H9 (cell line): ENCODE data around the gene ASTN2. TPM values are rescaled to one million over a fixed set of nuclear protein-coding genes. Genes with fewer than 3 reads are reported as not detected.

Source experiments
- DNase-seq: peaks from one replicate; pipeline ENCODE4 v3.0.0-alpha.2; 2017
- H2AFZ ChIP-seq: one replicate; pipeline ENCODE4 v1.6.1; 2013; ENCODE audit warnings: mild to moderate bottlenecking, low read length, control low read depth, moderate library complexity
- H2AK5ac ChIP-seq: 2 replicates; pipeline ENCODE4 v1.6.1; 2013; ENCODE audit warnings: low read length, control low read depth, mixed read lengths; ENCODE audit not compliant: insufficient read length
- H2BK120ac ChIP-seq: one replicate; pipeline ENCODE4 v1.6.1; 2013; ENCODE audit warnings: low read depth, mild to moderate bottlenecking, low read length, control low read depth, inconsistent platforms; ENCODE audit not compliant: poor library complexity, severe bottlenecking
- H2BK12ac ChIP-seq: 2 replicates; pipeline ENCODE4 v1.6.1; 2013; ENCODE audit warnings: low read length, control low read depth, mixed read lengths, low read depth; ENCODE audit not compliant: insufficient read length
- H2BK15ac ChIP-seq: 2 replicates; pipeline ENCODE4 v1.6.1; 2013; ENCODE audit warnings: low read depth, low read length, control low read depth
- H2BK20ac ChIP-seq: one replicate; pipeline ENCODE4 v1.6.1; 2013; ENCODE audit warnings: low read depth, mild to moderate bottlenecking, low read length, control low read depth, inconsistent platforms; ENCODE audit not compliant: poor library complexity, severe bottlenecking
- H2BK5ac ChIP-seq: 2 replicates; pipeline ENCODE4 v1.6.1; 2013; ENCODE audit warnings: low read length, control low read depth, mixed read lengths; ENCODE audit not compliant: insufficient read length
- H3K14ac ChIP-seq: 2 replicates; pipeline ENCODE4 v1.6.1; 2013; ENCODE audit warnings: low read length, control low read depth; ENCODE audit not compliant: insufficient read depth
- H3K18ac ChIP-seq: 2 replicates; pipeline ENCODE4 v1.6.1; 2013; ENCODE audit warnings: low read depth, mild to moderate bottlenecking, mixed read lengths, low read length, control low read depth; ENCODE audit not compliant: insufficient read length
- H3K23ac ChIP-seq: 2 replicates; pipeline ENCODE4 v1.6.1; 2013; ENCODE audit warnings: low read length, control low read depth, mixed read lengths, low read depth; ENCODE audit not compliant: insufficient read length
- H3K23me2 ChIP-seq: 2 replicates; pipeline ENCODE4 v1.6.1; 2013; ENCODE audit warnings: low read depth, mild to moderate bottlenecking, mixed read lengths, low read length, control low read depth; ENCODE audit not compliant: insufficient read length, poor library complexity, severe bottlenecking
- H3K27ac ChIP-seq: 2 replicates; pipeline ENCODE4 v1.5.1; 2013; ENCODE audit warnings: low read length, control low read depth, mixed read lengths, low read depth; ENCODE audit not compliant: insufficient read length
- H3K27me3 ChIP-seq: 2 replicates; pipeline ENCODE4 v1.6.1; 2013; ENCODE audit warnings: low read length, control low read depth, inconsistent platforms; ENCODE audit not compliant: insufficient read depth
- H3K4ac ChIP-seq: 2 replicates; pipeline ENCODE4 v1.6.1; 2013; ENCODE audit warnings: low read depth, mild to moderate bottlenecking, control low read depth, inconsistent platforms, low read length, moderate library complexity
- H3K4me1 ChIP-seq: 2 replicates; pipeline ENCODE4 v1.6.1; 2013; ENCODE audit warnings: low read length, control low read depth, inconsistent platforms; ENCODE audit not compliant: insufficient read depth
- H3K4me2 ChIP-seq: 2 replicates; pipeline ENCODE4 v1.6.1; 2013; ENCODE audit warnings: low read length, control low read depth, mixed read lengths; ENCODE audit not compliant: insufficient read length, insufficient read depth
- H3K56ac ChIP-seq: 2 replicates; pipeline ENCODE4 v1.6.1; 2013; ENCODE audit warnings: low read depth, mild to moderate bottlenecking, mixed read lengths, low read length, control low read depth; ENCODE audit not compliant: insufficient read length
- H3K79me1 ChIP-seq: 2 replicates; pipeline ENCODE4 v1.6.1; 2013; ENCODE audit warnings: low read depth, mild to moderate bottlenecking, moderate library complexity, low read length, control low read depth, inconsistent platforms; ENCODE audit not compliant: insufficient read depth, poor library complexity, severe bottlenecking
- H3K79me2 ChIP-seq: 2 replicates; pipeline ENCODE4 v1.6.1; 2013; ENCODE audit warnings: low read length, control low read depth, inconsistent platforms; ENCODE audit not compliant: insufficient read depth
- H3K9ac ChIP-seq: 2 replicates; pipeline ENCODE4 v1.6.1; 2013; ENCODE audit warnings: low read length, control low read depth, mixed read lengths; ENCODE audit not compliant: insufficient read length; ENCODE audit errors: extremely low read depth
- H3K9me3 ChIP-seq: one replicate; pipeline ENCODE4 v1.6.1; 2013; ENCODE audit warnings: low read depth, low read length, inconsistent platforms; ENCODE audit not compliant: control insufficient read depth
- H3T11ph ChIP-seq: one replicate; pipeline ENCODE4 v1.6.1; 2013; ENCODE audit warnings: mild to moderate bottlenecking, low read length, control low read depth, inconsistent platforms
- H4K20me1 ChIP-seq: one replicate; pipeline ENCODE4 v1.6.1; 2013; ENCODE audit not compliant: control insufficient read depth, insufficient read length, insufficient read depth
- H4K5ac ChIP-seq: 2 replicates; pipeline ENCODE4 v1.6.1; 2013; ENCODE audit warnings: low read depth, mild to moderate bottlenecking, mixed read lengths, low read length, control low read depth; ENCODE audit not compliant: insufficient read length
- H4K8ac ChIP-seq: replicated peaks from 2 replicates; pipeline ENCODE4 v1.6.1; 2013; ENCODE audit warnings: low read length, control low read depth, mixed read lengths, low read depth; ENCODE audit not compliant: insufficient read length
- H4K91ac ChIP-seq: 2 replicates; pipeline ENCODE4 v1.6.1; 2013; ENCODE audit warnings: low read depth, mild to moderate bottlenecking, moderate library complexity, mixed read lengths, low read length, control low read depth; ENCODE audit not compliant: insufficient read length
- H3K27ac Mint-ChIP-seq, 3 experiments: 2 replicates in 2 of 3; 3 replicates in 1 of 3; pipeline ENCODE4 v1.8.0; 2020 to 2021; ENCODE audit warnings: mixed read lengths in 3 of 3, mild to moderate bottlenecking in 1 of 3, moderate library complexity in 1 of 3
- H3K27me3 Mint-ChIP-seq: 2 replicates; pipeline ENCODE4 v1.8.0; 2021; ENCODE audit warnings: low read depth, mild to moderate bottlenecking, moderate library complexity, mixed read lengths
- H3K36me3 Mint-ChIP-seq, 3 experiments: 2 replicates in 2 of 3; 3 replicates in 1 of 3; pipeline ENCODE4 v1.8.0; 2020 to 2021; ENCODE audit warnings: low read depth in 3 of 3, mixed read lengths in 3 of 3; ENCODE audit not compliant: insufficient read depth in 1 of 3
- H3K4me1 Mint-ChIP-seq, 2 experiments: 2 replicates each; pipeline ENCODE4 v1.8.0; 2020; ENCODE audit warnings: mixed read lengths in 2 of 2
- H3K4me3 Mint-ChIP-seq, 2 experiments: 2 replicates in 1 of 2; 3 replicates in 1 of 2; pipeline ENCODE4 v1.8.0; 2020 to 2021; ENCODE audit warnings: mild to moderate bottlenecking in 2 of 2, mixed read lengths in 2 of 2, moderate library complexity in 1 of 2
- H3K9me3 Mint-ChIP-seq, 2 experiments: 2 replicates in 1 of 2; 3 replicates in 1 of 2; pipeline ENCODE4 v1.8.0; 2020; ENCODE audit warnings: mild to moderate bottlenecking in 2 of 2, mixed read lengths in 2 of 2, moderate library complexity in 1 of 2
- total RNA-seq: library from RNA; stranded (reverse); gene quantifications from 2 replicates; pipeline ENCODE4 v1.2.1, GENCODE V29; 2021
- TF ChIP-seq, protein P1 (sequence below): fragments of 200-600 bp; sonication (generic); conservative IDR thresholded peaks from 3 replicates; pipeline ENCODE4 v1.8.0; 2021; ENCODE audit warnings: antibody characterized with exemption, mild to moderate bottlenecking

The ASTN2 gene
- total RNA-seq, 1 experiment from 2014 or later = 9.7 TPM

- H2BK120ac ChIP-seq = no peak overlapping the region
- no peaks in the 10 kb centered on the region; the same call in 1 of the 2 replicates for H3K27me3 ChIP-seq
- H3T11ph ChIP-seq = no peak overlapping the region
- H2BK12ac ChIP-seq = no peak overlapping the region
- H3K79me2 ChIP-seq = no peaks in the 10 kb centered on the region
- no peak overlapping the region for H3K4me3 Mint-ChIP-seq
- H3K4me2 ChIP-seq = no peak overlapping the region
- H2BK20ac ChIP-seq = no peak overlapping the region
- H3K18ac ChIP-seq = no peak overlapping the region
- peaks cover 11 to 15% of the 10 kb centered on the region in 2 experiments for H3K9me3 Mint-ChIP-seq
- no peak overlapping the region for H4K8ac ChIP-seq
- no peak overlapping the region for H3K27ac Mint-ChIP-seq
- H3K4ac ChIP-seq = no peak overlapping the region
- no peak overlapping the region for H3K9ac ChIP-seq
- H3K27me3 Mint-ChIP-seq = peaks cover 4% of the 10 kb centered on the region
- H2BK5ac ChIP-seq = no peak overlapping the region
- H4K91ac ChIP-seq = no peak overlapping the region
- DNase-seq = no peak
- H2BK15ac ChIP-seq = no peak overlapping the region
- TF ChIP-seq, protein P1, sequence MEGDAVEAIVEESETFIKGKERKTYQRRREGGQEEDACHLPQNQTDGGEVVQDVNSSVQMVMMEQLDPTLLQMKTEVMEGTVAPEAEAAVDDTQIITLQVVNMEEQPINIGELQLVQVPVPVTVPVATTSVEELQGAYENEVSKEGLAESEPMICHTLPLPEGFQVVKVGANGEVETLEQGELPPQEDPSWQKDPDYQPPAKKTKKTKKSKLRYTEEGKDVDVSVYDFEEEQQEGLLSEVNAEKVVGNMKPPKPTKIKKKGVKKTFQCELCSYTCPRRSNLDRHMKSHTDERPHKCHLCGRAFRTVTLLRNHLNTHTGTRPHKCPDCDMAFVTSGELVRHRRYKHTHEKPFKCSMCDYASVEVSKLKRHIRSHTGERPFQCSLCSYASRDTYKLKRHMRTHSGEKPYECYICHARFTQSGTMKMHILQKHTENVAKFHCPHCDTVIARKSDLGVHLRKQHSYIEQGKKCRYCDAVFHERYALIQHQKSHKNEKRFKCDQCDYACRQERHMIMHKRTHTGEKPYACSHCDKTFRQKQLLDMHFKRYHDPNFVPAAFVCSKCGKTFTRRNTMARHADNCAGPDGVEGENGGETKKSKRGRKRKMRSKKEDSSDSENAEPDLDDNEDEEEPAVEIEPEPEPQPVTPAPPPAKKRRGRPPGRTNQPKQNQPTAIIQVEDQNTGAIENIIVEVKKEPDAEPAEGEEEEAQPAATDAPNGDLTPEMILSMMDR = no peak
- no peaks in the 10 kb centered on the region; the same call in 1 of the 2 replicates for H3K4me1 ChIP-seq
- no peak overlapping the region for H3K23ac ChIP-seq
- peaks cover 11 to 21% (median 20%) of the 10 kb centered on the region in 3 experiments for H3K36me3 Mint-ChIP-seq
- peaks cover 7% of the 10 kb centered on the region for H3K9me3 ChIP-seq
- H2AK5ac ChIP-seq = no peak overlapping the region
- H2AFZ ChIP-seq = no peak overlapping the region
- no peak overlapping the region for H3K14ac ChIP-seq
- no peak overlapping the region for H4K5ac ChIP-seq
- H3K56ac ChIP-seq = no peak overlapping the region
- H3K4me1 Mint-ChIP-seq = peaks cover 22 to 23% of the 10 kb centered on the region in 2 experiments
- H3K23me2 ChIP-seq = peaks cover 8% of the 10 kb centered on the region
- H4K20me1 ChIP-seq = no peaks in the 10 kb centered on the region
- H3K79me1 ChIP-seq = no peaks in the 10 kb centered on the region
- H3K27ac ChIP-seq = no peak overlapping the region
Measured at GRCh38 chr9:116683535-116683934, 731.3 kb downstream of the ASTN2 start.
